SK-N-SH (cell line): ENCODE measurements around the gene SPIN1. TPM values are rescaled to one million over a fixed set of nuclear protein-coding genes. Genes with fewer than 3 reads are reported as not detected.

Experiments
- CTCF ChIA-PET: fragments of 300-600, 350-600 bp; formaldehyde crosslinking; extraction: SDS; loops from one replicate; lab custom pipeline; 2021; lab: Yijun Ruan, JAX
- POLR2A ChIA-PET: fragments of 350-600 bp; sonication (Branson Sonifier 250); formaldehyde crosslinking; extraction: SDS; loops from one replicate; lab custom pipeline; 2020; ENCODE audit warnings: antibody characterized with exemption, inconsistent platforms; lab: Yijun Ruan, JAX
- DNase-seq: peaks from one replicate; pipeline ENCODE4 v3.0.0; 2012
- H2AFZ ChIP-seq: fragments of 200-600 bp; sonication (generic); 2 replicates; pipeline ENCODE4 v1.8.1; 2016; ENCODE audit warnings: antibody characterized with exemption, mild to moderate bottlenecking, low read depth
- H3F3A ChIP-seq: fragments of 200-600 bp; sonication (generic); replicated peaks from 2 replicates; pipeline ENCODE3; 2016; ENCODE audit warnings: antibody characterized with exemption, mild to moderate bottlenecking; ENCODE audit not compliant: insufficient read depth
- H3K27ac ChIP-seq, 2 experiments: fragments of 200-500 bp in 1 of 2; fragments of 200-600 bp in 1 of 2; sonication (Bioruptor generic) in 1 of 2; sonication (generic), shearing (Covaris generic) in 1 of 2; 2 replicates each; pipeline versions ENCODE4 v1.5.1 to v1.6.1; 2014 to 2016; ENCODE audit warnings: low read depth in 2 of 2, inconsistent platforms in 1 of 2, low read length in 1 of 2, mild to moderate bottlenecking in 1 of 2, mixed read lengths in 1 of 2
- H3K27me3 ChIP-seq: fragments of 200-600 bp; sonication (generic), shearing (Covaris generic); 2 replicates; pipeline ENCODE4 v1.6.1; 2016; ENCODE audit warnings: mixed run types; ENCODE audit not compliant: insufficient read depth
- H3K36me3 ChIP-seq, 2 experiments: fragments of 200-500 bp in 1 of 2; fragments of 200-600 bp in 1 of 2; sonication (Bioruptor generic) in 1 of 2; sonication (generic) in 1 of 2; replicated peaks in 1 of 2; 2 replicates each; pipeline versions ENCODE3 to v1.5.1; 2014 to 2016; ENCODE audit warnings: low read length in 1 of 2, mild to moderate bottlenecking in 1 of 2; ENCODE audit not compliant: insufficient read depth in 2 of 2, control insufficient read depth in 1 of 2
- H3K4me1 ChIP-seq, 2 experiments: fragments of 200-500 bp in 1 of 2; fragments of 200-600 bp in 1 of 2; sonication (Bioruptor generic) in 1 of 2; sonication (generic), shearing (Covaris generic) in 1 of 2; 2 replicates each; pipeline versions ENCODE4 v1.5.1 to v1.6.1; 2014 to 2016; ENCODE audit warnings: low read depth in 1 of 2, low read length in 1 of 2, mixed run types in 1 of 2; ENCODE audit not compliant: insufficient read depth in 2 of 2, control insufficient read depth in 1 of 2
- H3K4me2 ChIP-seq: fragments of 200-600 bp; sonication (generic), shearing (Covaris generic); 2 replicates; pipeline ENCODE4 v1.6.1; 2017; ENCODE audit warnings: mixed run types
- H3K4me3 ChIP-seq, 2 experiments: fragments of 200-500 bp in 1 of 2; fragments of 200-600 bp in 1 of 2; sonication (Bioruptor generic) in 1 of 2; sonication (generic), shearing (Covaris generic) in 1 of 2; 2 replicates each; pipeline versions ENCODE4 v1.5.1 to v1.8.1; 2014 to 2016; ENCODE audit warnings: low read depth in 2 of 2, inconsistent platforms in 1 of 2, low read length in 1 of 2, mild to moderate bottlenecking in 1 of 2, mixed read lengths in 1 of 2, moderate library complexity in 1 of 2
- H3K79me2 ChIP-seq: fragments of 200-600 bp; sonication (generic); 2 replicates; pipeline ENCODE4 v1.8.1; 2017; ENCODE audit warnings: mild to moderate bottlenecking; ENCODE audit not compliant: insufficient read depth
- H3K9ac ChIP-seq: fragments of 200-600 bp; sonication (generic); 2 replicates; pipeline ENCODE4 v1.6.1; 2017; ENCODE audit warnings: mixed run types
- H3K9me2 ChIP-seq: fragments of 200-600 bp; sonication (generic); 2 replicates; pipeline ENCODE4 v1.6.1; 2017; ENCODE audit warnings: mixed run types
- H3K9me3 ChIP-seq: fragments of 200-600 bp; sonication (generic); 2 replicates; pipeline ENCODE4 v1.6.1; 2017; ENCODE audit warnings: mixed run types, mild to moderate bottlenecking, moderate library complexity
- H4K20me1 ChIP-seq: fragments of 200-600 bp; sonication (generic); 2 replicates; pipeline ENCODE4 v1.6.1; 2017; ENCODE audit warnings: mild to moderate bottlenecking, mixed run types; ENCODE audit not compliant: insufficient read depth
- CTCF ChIP-seq: fragments of 200-600 bp; sonication (generic); IDR thresholded peaks from 2 replicates; pipeline ENCODE4 v1.6.1; 2017; ENCODE audit warnings: antibody characterized with exemption, mild to moderate bottlenecking, moderate library complexity
- EZH2phosphoT487 ChIP-seq: fragments of 200-600 bp; sonication (generic); IDR thresholded peaks from 2 replicates; pipeline ENCODE4 v1.6.1; 2017; ENCODE audit warnings: low read depth, mixed run types, mild to moderate bottlenecking, antibody characterized with exemption, moderate library complexity, borderline replicate concordance
- FOXJ3 ChIP-seq: sonication (generic); formaldehyde crosslinking; IDR thresholded peaks from 2 replicates; pipeline ENCODE4 v1.5.1; 2020; ENCODE audit warnings: mild to moderate bottlenecking, missing genetic modification reagents
- IRF3 ChIP-seq: fragments of 150-350 bp; IDR thresholded peaks from 2 replicates; pipeline ENCODE4 v1.6.1; 2016; ENCODE audit warnings: mild to moderate bottlenecking, low read depth, low read length
- MXI1 ChIP-seq: IDR thresholded peaks from 2 replicates; pipeline ENCODE4 v1.6.1; 2012; ENCODE audit warnings: mild to moderate bottlenecking, low read depth, low read length, improper control_type of control experiment
- NFIC ChIP-seq: IDR thresholded peaks from 2 replicates; pipeline ENCODE4 v1.4.0; 2012; ENCODE audit warnings: borderline replicate concordance
- POLR2AphosphoS5 ChIP-seq: IDR thresholded peaks from 2 replicates; pipeline ENCODE4 v1.6.1; 2012; ENCODE audit warnings: low read depth, low read length
- RAD21 ChIP-seq: IDR thresholded peaks from 2 replicates; pipeline ENCODE4 v1.6.1; 2012; ENCODE audit warnings: mild to moderate bottlenecking, low read length
- RFX5 ChIP-seq: IDR thresholded peaks from 2 replicates; pipeline ENCODE4 v1.6.1; 2012; ENCODE audit warnings: mild to moderate bottlenecking, improper control_type of control experiment, low read length
- RXRA ChIP-seq: IDR thresholded peaks from 2 replicates; pipeline ENCODE4 v1.4.0; 2012; ENCODE audit warnings: low read depth, mild to moderate bottlenecking, borderline replicate concordance
- SMC3 ChIP-seq: IDR thresholded peaks from 2 replicates; pipeline ENCODE4 v1.6.1; 2012; ENCODE audit warnings: low read depth, low read length, improper control_type of control experiment
- TCF12 ChIP-seq: IDR thresholded peaks from 2 replicates; pipeline ENCODE4 v1.4.0; 2012
- ZBTB33 ChIP-seq: IDR thresholded peaks from 2 replicates; pipeline ENCODE4 v1.4.0; 2012; ENCODE audit warnings: low read depth, borderline replicate concordance
- WGBS: methylation state at CpG from one replicate; pipeline ENCODE4 v1.1.6; 2017; ENCODE audit warnings: low lambda C conversion rate; 5-methylcytosine and 5-hydroxymethylcytosine counted together
- polyA plus RNA-seq, 3 experiments: library from polyadenylated mRNA; depleted of rRNA; stranded (reverse); fragments of >200 nt; gene quantifications; 2 replicates each; pipeline ENCODE4 v1.2.3, GENCODE V29; 2012
- TF ChIP-seq, protein P1 (sequence below): IDR thresholded peaks from 2 replicates; pipeline ENCODE4 v1.4.0; 2012; ENCODE audit warnings: low read depth, borderline replicate concordance

Gene SPIN1
- polyA plus RNA-seq, 1 of the 3 experiments (the other 2 are of a cell fraction), result 35.8 TPM

- H3K9ac ChIP-seq, result no peak overlapping the region
- peaks cover 3% of the 10 kb centered on the region for H3F3A ChIP-seq
- ChIA-PET POLR2A (no interaction called here), CTCF (no interaction called here)
- peaks cover 76% of the 10 kb centered on the region for H3K79me2 ChIP-seq
- DNase-seq, result no peak
- no peaks in the 10 kb centered on the region for H3K27me3 ChIP-seq
- H3K36me3 ChIP-seq, result peaks cover 10 to 37% of the 10 kb centered on the region in 2 experiments
- no peaks in the 10 kb centered on the region for H3K9me3 ChIP-seq
- H2AFZ ChIP-seq, result no peak overlapping the region
- H3K4me3 ChIP-seq, result no peak overlapping the region
- H3K4me1 ChIP-seq, result no peaks in the 10 kb centered on the region; a peak in 1 of 4 replicates
- no peak overlapping the region for H3K27ac ChIP-seq
- no peaks in the 10 kb centered on the region for H4K20me1 ChIP-seq
- H3K4me2 ChIP-seq, result no peak overlapping the region
- H3K9me2 ChIP-seq, result no peaks in the 10 kb centered on the region
- 93% methylated on average over 9 of the region's 9 CpGs for WGBS
- TF ChIP-seq CTCF (no peak), RAD21 (no peak), IRF3 (no peak), EZH2phosphoT487 (no peak), RFX5 (no peak), MXI1 (no peak), FOXJ3 (CRISPR knock-in tag) (no peak)
- TF ChIP-seq, protein P1, sequence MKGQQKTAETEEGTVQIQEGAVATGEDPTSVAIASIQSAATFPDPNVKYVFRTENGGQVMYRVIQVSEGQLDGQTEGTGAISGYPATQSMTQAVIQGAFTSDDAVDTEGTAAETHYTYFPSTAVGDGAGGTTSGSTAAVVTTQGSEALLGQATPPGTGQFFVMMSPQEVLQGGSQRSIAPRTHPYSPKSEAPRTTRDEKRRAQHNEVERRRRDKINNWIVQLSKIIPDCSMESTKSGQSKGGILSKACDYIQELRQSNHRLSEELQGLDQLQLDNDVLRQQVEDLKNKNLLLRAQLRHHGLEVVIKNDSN, result no peak
- TF ChIP-seq, all 33 proteins: peak for 0
Observed at GRCh38 chr9:88468226-88468625, 80.0 kb downstream of the SPIN1 start.

DNA sequence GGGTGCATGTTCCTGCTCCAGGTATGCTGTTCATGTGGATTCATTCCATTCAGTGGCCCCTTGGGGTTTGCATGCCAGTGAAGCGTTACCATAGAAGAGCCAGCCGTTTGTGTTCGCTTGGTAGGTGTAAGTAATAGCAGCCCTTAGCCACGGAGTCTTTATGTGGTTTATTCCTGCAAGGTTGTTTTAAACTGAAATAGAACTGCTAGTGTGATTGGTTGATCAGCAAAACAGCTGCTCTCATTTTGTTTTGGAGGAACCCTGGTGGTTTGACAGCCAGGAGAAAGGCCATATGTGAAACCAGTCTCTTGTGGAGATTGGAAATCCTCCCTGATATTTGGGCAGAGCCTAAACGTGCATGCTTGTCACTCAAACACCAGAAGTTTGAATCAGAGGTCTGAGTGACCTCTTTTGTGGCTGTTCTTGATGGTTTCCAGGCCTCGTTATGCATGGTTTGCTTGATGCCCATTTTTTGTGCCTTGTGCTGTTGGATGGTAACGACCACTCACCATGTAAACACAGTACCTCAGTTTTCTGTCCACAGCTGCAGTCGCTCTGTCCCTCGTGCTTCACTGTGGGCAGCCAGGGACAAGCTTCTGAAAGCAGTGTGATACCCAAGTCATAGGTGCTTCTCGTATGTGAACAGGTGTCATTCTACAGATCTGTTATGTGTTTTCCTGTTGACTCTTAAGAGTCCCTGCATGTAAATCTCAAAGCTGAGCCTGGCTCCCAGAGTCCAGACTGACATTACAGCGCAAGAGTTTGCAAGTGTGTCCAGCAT, 88.4 kb downstream of the SPIN1 start:
- DNase-seq, result no peak
- Histone ChIP-seq H3K27me3 (no peaks in the 10 kb centered on the region), H3K27ac (peak overlapping the region in 1 of 2 experiments; percentile 65; a peak in 3 of 4 replicates), H3K9me3 (no peaks in the 10 kb centered on the region), H2AFZ (no peak overlapping the region), H3K4me1 (peaks cover 5 to 20% of the 10 kb centered on the region in 2 experiments; a peak in 3 of 4 replicates), H3K36me3 (peaks cover 15 to 18% of the 10 kb centered on the region in 2 experiments), H3K4me3 (no peak overlapping the region), H3K9me2 (no peaks in the 10 kb centered on the region), H3K79me2 (peaks cover 44% of the 10 kb centered on the region)
- CTCF ChIA-PET, result interaction anchor here (0.5 kb wide), 1 partner anchor 69 kb away, joined by 3 read pairs; no protein-coding TSS in a partner anchor
- TF ChIP-seq SMC3, result no peak
- no peak for TF ChIP-seq NFIC
- TF ChIP-seq POLR2AphosphoS5, result no peak
- no peak for TF ChIP-seq TCF12
- TF ChIP-seq MXI1, result no peak
- TF ChIP-seq ZBTB33, result no peak
- no peak for TF ChIP-seq RXRA
- TF ChIP-seq, all 33 proteins: peak for 0
- POLR2A ChIA-PET, result no interaction called here
- Histone ChIP-seq H4K20me1 (no peaks in the 10 kb centered on the region), H3K4me2 (peak overlapping the region; percentile 30; the same call in 1 of the 2 replicates), H3K9ac (no peak overlapping the region), H3F3A (peaks cover 33% of the 10 kb centered on the region)
- 90% methylated on average over 11 of the region's 11 CpGs for WGBS
